Measurements from ENCODE around the gene DDOST.
"Not testable (repeated sequence)": the region's sequence is repeated elsewhere in the genome, so short reads cannot be mapped to it uniquely, and the experiment has no call there.

DDOST gene

DNA sequence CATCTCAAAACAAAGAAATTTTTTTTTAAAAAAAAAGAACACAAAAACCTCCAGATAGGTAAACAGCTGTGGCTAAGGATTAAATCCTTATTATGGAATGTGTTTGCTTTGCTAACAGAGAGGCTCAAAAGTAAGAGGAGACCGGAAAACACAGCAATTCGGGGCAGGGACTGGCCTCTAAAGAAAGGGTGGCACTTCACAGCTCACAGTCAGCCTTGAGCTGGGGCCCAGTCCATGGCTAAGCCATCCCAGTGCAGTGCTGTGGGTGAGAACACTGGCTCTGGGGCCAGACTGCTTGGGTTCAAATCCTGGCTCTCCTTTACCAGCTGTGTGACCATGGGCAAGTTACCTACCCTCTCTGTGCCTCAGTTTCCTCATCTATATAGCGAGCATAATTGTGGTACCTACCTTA lies 28.5 kb upstream of the DDOST start:
- DNase-seq, result no peak

- DNase-seq, result no peak
Measured at GRCh38 chr1:20686883-20687725, 25.9 kb upstream of the DDOST start.

DNA sequence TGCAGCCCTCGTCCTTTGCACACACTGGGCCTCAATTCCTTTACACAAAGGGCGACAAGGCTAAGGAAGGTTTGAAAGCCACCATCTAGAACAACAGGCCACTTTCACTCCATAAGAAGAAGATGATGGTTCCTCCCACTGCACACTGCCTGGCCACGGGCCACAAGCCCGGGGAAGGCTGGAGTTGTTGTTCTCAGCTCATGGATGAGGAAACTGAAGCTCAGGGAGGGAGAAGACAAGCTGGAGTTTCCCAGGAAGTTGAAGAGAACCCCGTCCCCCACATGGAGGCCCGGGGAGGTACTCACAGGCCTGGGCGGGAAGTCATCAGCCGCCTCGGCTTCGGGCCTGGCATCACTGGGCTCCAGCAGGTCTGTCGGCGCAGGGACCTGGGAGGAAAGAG lies 24.6 kb upstream of the DDOST start:
- DNase-seq, result no peak

GRCh38 chr1:20685099-20685662 lies 24.0 kb upstream of the DDOST start:
- DNase-seq, result no peak

- DNase-seq, result no peak
Measured at GRCh38 chr1:20684651-20685050, 23.5 kb upstream of the DDOST start.

DNA sequence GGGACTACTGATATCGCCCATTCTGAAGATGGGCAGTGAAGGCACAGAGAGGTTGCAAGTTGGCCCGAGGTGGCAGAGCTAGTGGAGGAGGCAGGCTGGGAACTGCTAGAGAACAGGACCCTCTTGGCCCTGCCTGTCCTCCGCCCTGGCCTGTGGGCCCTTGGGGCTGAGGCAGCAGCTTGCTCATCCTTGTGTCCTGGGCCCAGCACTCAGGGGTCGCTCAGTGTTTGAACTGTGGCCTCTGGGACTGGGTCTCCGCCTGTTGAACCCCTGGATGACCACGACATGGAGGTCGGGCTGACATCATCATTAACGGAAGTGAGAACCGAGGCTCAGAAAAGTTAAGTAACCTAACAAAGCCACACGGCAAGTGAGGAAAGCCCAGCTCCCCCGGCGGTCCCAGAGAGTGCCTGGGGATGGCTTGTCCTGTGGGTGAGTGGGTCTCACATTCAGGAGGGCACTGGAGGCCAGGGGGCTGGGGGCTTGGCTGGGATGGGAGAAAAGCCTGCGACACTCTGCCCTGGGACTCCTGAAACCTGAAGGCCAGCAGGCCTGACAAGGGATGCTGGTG lies 23.0 kb upstream of the DDOST start:
- no peak for DNase-seq

DNA sequence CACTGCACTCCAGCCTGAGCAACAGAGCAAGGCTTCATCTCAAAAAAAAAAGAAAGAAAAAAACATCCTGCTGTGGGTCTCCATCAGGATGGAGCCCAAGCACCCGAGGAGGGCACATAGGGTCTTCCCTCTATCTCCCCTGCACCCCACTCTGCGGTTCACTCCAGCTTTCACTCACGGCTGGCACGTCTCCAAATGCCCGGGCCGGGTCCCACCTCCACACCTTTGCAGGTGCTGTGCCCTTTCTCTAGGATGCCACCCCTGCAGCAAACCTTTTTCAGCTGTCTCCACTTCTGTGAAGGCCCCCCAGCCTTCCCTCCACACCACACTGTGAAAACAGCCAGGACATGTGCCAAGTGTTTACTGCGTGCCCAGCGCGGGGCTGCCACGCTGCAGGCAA lies 22.4 kb upstream of the DDOST start:
- DNase-seq, result no peak

DNA sequence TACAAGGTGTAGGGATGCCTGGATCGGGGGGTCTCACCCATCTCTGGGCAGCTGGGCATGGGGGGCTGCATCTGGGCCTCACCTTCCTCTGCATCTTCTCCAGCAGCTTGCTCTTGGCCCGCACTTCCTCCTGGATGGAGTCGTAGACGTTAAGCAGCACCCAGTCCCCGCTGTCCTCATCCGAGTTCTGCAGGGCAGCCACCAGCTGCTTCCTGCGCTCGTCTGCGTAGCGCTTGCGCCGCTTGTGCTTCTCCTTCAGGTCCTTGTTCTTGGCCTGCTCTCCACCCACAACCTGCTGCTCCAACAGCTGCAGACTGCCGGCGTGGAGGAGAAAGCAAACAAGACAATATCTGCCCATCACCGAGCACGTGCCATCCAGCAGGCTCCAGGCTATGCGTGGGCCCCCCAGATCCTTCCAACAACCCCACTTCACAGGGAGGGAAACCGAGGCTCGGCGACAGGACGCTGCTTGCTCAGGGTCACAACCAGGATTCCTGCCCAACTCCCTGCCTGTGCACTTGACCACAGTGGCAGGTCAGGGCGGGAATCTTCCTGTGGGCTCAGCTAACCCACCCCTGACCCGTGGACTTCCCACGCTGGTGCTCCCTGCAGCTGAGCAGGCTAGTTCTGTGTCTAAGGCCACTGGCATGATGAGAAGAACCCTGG lies 21.5 kb upstream of the DDOST start:
- DNase-seq, result no peak

DNA sequence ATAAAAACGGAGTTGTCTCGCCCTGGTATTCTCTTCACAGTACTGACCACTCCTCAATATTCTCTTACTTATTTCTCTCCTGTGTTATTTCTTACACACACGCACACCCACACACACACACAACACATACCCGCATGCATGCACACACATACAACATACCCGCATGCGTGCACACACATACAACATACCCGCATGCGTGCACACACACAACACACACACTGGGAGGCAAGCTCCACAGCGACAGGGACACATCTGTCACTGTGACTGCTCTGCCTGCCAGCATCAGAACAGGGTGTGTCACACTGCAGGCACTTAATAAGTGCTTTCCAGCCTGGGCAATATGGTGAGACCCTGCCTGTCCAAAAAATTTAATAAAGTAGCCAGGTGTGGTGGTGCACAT lies 20.8 kb upstream of the DDOST start:
- DNase-seq, result no peak

DNA sequence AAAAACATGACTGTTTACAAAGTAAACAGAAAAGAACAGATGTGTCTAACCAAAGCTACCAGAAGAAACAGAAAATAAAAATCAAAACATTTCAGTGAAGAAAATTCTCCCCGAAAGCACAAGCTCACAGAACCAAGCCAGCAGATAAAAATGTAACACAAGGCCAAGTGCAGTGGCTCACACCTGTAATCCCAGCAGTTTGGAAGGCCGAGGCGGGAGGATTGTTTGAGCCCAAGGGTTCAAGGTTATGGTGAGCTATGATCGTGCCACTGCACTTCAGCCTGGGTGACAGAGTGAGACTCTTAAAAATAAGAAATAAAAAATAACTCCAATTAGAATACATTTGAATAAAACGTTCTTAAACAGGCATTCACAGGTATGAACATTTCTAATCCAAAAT lies 19.1 kb upstream of the DDOST start:
- no peak for DNase-seq

GRCh38 chr1:20678599-20678998 lies 17.4 kb upstream of the DDOST start:
- DNase-seq, result no peak

DNA sequence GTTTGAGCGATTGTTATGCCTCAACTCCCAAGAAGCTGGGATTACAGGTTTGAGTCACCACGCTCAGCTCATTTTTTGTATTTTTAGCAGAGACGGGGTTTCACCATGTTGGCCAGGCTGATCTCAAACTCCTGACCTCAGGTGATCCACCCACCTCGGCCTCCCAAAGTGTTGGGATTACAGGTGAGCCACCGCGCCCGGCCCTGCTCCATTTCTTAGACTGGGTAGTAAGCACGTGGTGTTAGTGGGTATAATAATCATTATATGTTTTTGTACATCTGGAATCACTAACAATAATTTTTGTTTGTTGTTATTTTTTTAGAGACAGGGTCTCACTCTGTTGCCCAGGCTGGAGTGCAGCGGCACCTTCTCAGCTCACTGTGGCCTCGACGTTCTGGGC lies 12.5 kb upstream of the DDOST start:
- DNase-seq, result not testable (repeated sequence)

DNA sequence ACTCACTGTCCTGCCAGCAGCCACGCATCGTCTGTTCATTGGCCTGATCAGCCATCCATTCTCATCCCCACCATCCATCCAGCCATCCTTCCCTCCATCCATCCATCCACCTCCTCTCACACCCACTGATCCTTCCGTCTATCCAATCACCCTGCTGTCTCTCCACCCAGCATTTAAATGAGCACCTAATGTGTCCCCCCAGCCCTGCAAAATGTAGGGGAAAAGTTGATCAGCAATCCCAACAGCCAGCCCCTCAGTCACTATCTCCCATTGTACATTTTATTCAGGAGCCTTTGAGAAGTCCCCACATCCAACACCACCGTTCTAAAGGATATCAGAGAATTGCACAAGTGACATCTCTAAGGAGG lies 11.1 kb upstream of the DDOST start:
- no peak for DNase-seq

- no peak for DNase-seq
Measured at GRCh38 chr1:20670936-20671335, 9.8 kb upstream of the DDOST start.

DNA sequence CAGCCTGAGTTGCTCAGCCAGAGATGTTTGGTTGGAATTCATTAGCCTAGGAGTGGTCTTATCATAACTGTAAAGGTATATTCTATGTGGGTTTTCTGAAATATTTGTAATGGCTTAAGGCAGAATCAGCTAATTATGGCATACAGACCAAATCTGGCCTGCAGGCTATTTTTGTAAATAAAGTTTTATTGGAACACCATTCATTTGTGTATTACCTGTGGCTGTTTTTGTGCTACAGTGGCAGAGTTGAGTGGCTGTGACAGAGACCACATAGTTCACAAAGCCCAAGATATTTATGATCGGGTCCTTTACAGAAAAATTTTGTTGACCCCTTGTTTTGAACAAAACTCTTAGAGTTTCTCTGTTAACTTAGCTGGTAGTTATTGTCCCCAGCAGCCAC lies 7.4 kb upstream of the DDOST start:
- DNase-seq, result no peak

DNA sequence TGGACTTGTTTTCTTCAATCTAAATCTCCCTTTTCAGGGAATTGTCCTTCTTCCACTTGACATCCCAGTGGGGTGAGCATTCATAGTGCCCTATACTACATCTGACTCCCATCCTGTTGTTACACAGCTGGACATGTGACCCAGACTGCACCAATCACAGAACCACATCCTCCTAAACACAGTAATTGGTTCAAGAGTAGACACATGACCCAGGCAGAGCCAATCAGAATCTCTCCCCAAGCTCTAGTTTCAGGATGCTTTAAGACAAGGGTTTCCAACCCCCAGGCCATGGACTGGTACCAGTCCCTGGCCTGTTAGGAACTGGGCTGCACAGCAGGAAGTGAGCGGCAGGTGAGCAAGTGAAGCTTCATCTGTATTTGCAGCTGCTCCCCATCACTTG lies 5.6 kb upstream of the DDOST start:
- DNase-seq, result no peak

DNA sequence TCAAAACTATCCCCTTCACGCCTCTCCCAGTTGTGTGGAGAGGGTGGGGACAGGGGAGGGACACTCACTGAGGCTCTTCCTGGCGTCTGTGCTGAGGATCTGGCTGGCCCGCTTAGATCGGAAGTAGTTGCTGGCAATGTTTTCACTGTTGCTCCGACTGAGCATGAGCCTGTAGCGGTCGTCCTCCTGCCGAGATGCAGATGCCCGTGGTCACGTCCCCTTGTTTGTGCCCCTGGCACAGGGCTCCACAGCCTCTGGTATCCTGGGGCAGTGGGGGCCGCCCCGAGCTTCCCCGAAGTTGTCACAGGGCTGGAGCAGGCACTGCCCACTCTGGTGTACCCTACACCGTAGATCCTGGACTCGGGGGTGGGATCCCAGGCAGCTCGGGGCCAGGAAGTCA lies 5.0 kb upstream of the DDOST start:
- DNase-seq, result no peak

- DNase-seq, result no peak
Measured at GRCh38 chr1:20665726-20666125, 4.6 kb upstream of the DDOST start.

- no peak for DNase-seq
Measured at GRCh38 chr1:20663969-20664715, 3.0 kb upstream of the DDOST start.

DNA sequence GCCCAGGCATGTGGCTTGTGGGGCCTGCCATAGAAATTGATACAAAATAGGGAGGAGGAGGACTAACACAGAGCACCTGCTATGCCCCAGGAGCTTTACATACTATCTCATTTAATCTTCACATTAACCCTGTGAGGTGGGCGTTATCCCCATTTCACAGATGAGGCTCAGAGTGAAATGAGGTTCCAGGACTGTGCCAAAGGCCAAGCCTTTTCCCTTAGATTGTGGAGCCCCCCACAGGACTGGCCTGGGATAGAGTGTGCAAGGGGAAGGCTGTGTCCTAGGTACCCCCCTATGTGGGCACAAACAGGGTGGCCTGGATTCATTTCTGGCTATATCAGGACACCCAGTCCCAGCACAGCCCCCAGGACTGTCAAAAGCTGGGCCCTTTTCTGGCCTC lies 2.2 kb upstream of the DDOST start:
- no peak for DNase-seq

GRCh38 chr1:20662110-20662475 lies 924 bp upstream of the DDOST start:
- no peak for DNase-seq

DNA sequence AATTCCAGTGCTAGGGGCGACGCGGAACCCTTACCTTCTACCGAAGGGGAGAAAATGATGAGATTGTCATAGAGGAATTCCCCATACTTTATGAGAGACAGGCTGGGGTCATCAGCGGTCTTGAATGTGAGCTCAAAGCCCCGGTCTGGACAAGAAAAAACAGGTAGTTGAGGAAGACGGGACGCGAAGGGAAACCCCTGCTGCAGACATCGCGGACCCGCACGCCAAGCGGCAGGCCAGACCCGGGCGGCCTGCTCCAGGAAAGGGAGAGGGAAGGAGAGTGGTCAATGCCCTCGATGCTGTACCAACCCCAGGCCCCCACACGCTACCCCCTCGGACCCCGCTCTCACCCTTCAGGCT lies 342 bp downstream of the DDOST start:
- DNase-seq, result no peak

DNA sequence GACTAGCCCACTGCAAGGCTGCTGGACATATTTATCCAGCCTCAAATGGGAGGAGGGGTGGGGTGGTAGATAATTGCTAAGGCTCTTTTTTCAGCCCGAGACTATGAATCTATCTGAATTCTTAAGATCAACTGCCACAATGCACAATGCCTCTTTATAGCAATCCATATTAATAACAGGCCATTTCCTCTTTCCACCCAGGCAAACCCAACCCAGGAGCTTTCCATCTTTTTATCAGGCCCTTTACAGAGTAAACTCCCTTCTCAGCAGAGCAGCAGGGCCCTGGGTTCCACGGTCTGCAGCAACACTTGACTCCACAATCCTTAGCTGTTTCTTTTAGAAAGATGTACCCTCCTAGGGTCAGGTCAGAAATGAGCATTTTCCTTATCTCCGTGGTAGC lies 806 bp downstream of the DDOST start:
- no peak for DNase-seq
